Parathyroid adenoma (tissue), 2 donors: ENCODE results near the gene TBCEL.

Experiments used
- H2AFZ ChIP-seq: fragments of 300-600 bp; sonication (generic); one replicate; pipeline ENCODE4 v1.7.0; 2017; ENCODE audit warnings: antibody characterized with exemption, mild to moderate bottlenecking
- H3K27ac ChIP-seq: fragments of 300-600 bp; sonication (generic); one replicate; pipeline ENCODE4 v1.7.0; 2017
- H3K27me3 ChIP-seq: fragments of 300-600 bp; sonication (generic); one replicate; pipeline ENCODE4 v1.7.0; 2017; ENCODE audit warnings: low read length; ENCODE audit not compliant: control insufficient read depth, insufficient read depth
- H3K36me3 ChIP-seq: fragments of 300-600 bp; sonication (generic); one replicate; pipeline ENCODE4 v1.7.0; 2017; ENCODE audit warnings: low read length; ENCODE audit not compliant: control insufficient read depth, insufficient read depth
- H3K4me1 ChIP-seq: fragments of 300-600 bp; sonication (generic); one replicate; pipeline ENCODE4 v1.7.0; 2017; ENCODE audit warnings: control low read depth
- H3K4me2 ChIP-seq: fragments of 300-600 bp; sonication (generic); one replicate; pipeline ENCODE4 v1.7.0; 2017; ENCODE audit warnings: low read length
- H3K4me3 ChIP-seq: fragments of 300-600 bp; sonication (generic); one replicate; pipeline ENCODE4 v1.7.0; 2017; ENCODE audit warnings: low read depth, low read length
- H3K79me2 ChIP-seq: fragments of 300-600 bp; sonication (generic); one replicate; pipeline ENCODE4 v1.7.0; 2017; ENCODE audit warnings: control low read depth
- H3K9ac ChIP-seq: fragments of 300-600 bp; sonication (generic); one replicate; pipeline ENCODE4 v1.7.0; 2017; ENCODE audit warnings: mild to moderate bottlenecking
- H3K9me3 ChIP-seq: fragments of 300-600 bp; sonication (generic); one replicate; pipeline ENCODE4 v1.7.0; 2017; ENCODE audit warnings: low read length; ENCODE audit not compliant: control insufficient read depth
- TF ChIP-seq, protein P1 (sequence below): fragments of 300-600 bp; sonication (generic); IDR thresholded peaks from one replicate; pipeline ENCODE4 v1.7.0; 2017; ENCODE audit warnings: antibody characterized with exemption, mild to moderate bottlenecking
- donor health status: primary hyperparathyroidism.

The TBCEL gene

DNA sequence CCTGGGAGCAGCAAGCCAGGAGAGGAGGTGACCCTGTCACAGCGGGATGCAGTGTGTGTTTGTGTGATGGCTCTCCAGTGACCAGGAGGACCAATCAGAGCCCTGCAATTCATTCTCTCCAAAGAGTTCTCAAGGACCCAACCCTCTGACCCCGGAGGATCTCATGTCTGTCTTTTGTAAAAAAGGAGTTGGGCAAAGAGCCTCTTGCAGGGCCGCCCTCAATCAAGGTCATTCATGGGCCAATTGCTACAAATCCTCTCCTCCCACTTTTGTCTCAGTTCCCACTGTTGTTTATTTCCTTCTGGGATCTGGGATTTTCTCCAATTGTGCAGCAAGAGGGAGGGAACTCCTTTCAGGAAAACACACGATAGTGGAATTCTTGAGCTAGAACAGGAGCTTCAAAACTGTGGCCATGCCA, 81.2 kb downstream of the TBCEL start:
- Histone ChIP-seq H3K4me2 (no peak overlapping the region), H3K36me3 (no peaks in the 10 kb centered on the region), H3K9ac (no peak overlapping the region), H3K9me3 (no peaks in the 10 kb centered on the region), H2AFZ (no peak overlapping the region), H3K27ac (no peak overlapping the region), H3K27me3 (no peaks in the 10 kb centered on the region), H3K79me2 (no peaks in the 10 kb centered on the region), H3K4me1 (no peaks in the 10 kb centered on the region), H3K4me3 (no peak overlapping the region)
- TF ChIP-seq, protein P1, sequence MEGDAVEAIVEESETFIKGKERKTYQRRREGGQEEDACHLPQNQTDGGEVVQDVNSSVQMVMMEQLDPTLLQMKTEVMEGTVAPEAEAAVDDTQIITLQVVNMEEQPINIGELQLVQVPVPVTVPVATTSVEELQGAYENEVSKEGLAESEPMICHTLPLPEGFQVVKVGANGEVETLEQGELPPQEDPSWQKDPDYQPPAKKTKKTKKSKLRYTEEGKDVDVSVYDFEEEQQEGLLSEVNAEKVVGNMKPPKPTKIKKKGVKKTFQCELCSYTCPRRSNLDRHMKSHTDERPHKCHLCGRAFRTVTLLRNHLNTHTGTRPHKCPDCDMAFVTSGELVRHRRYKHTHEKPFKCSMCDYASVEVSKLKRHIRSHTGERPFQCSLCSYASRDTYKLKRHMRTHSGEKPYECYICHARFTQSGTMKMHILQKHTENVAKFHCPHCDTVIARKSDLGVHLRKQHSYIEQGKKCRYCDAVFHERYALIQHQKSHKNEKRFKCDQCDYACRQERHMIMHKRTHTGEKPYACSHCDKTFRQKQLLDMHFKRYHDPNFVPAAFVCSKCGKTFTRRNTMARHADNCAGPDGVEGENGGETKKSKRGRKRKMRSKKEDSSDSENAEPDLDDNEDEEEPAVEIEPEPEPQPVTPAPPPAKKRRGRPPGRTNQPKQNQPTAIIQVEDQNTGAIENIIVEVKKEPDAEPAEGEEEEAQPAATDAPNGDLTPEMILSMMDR, result no peak

- no peaks in the 10 kb centered on the region for H3K9me3 ChIP-seq
- no peak overlapping the region for H3K4me2 ChIP-seq
- H3K79me2 ChIP-seq, result no peaks in the 10 kb centered on the region
- TF ChIP-seq, protein P1, result no peak
- no peaks in the 10 kb centered on the region for H3K4me1 ChIP-seq
- no peak overlapping the region for H3K4me3 ChIP-seq
- no peak overlapping the region for H3K27ac ChIP-seq
- H3K27me3 ChIP-seq, result no peaks in the 10 kb centered on the region
- no peak overlapping the region for H2AFZ ChIP-seq
- no peak overlapping the region for H3K9ac ChIP-seq
- H3K36me3 ChIP-seq, result no peaks in the 10 kb centered on the region
These were observed 81.7 kb downstream of the TBCEL start for GRCh38 chr11:121105481-121106195.

- H3K36me3 ChIP-seq, result no peaks in the 10 kb centered on the region
- H3K9me3 ChIP-seq, result no peaks in the 10 kb centered on the region
- no peaks in the 10 kb centered on the region for H3K79me2 ChIP-seq
- no peaks in the 10 kb centered on the region for H3K27me3 ChIP-seq
- TF ChIP-seq, protein P1, result no peak
- H3K9ac ChIP-seq, result no peak overlapping the region
- H3K4me3 ChIP-seq, result no peak overlapping the region
- H3K4me1 ChIP-seq, result no peaks in the 10 kb centered on the region
- H3K4me2 ChIP-seq, result no peak overlapping the region
- no peak overlapping the region for H2AFZ ChIP-seq
- H3K27ac ChIP-seq, result no peak overlapping the region
These were observed 82.9 kb downstream of the TBCEL start for GRCh38 chr11:121106812-121107211.

- no peak overlapping the region for H3K4me3 ChIP-seq
- no peak overlapping the region for H3K27ac ChIP-seq
- no peaks in the 10 kb centered on the region for H3K9me3 ChIP-seq
- no peaks in the 10 kb centered on the region for H3K79me2 ChIP-seq
- no peak overlapping the region for H3K4me2 ChIP-seq
- H3K9ac ChIP-seq, result no peak overlapping the region
- H3K36me3 ChIP-seq, result no peaks in the 10 kb centered on the region
- no peaks in the 10 kb centered on the region for H3K27me3 ChIP-seq
- no peaks in the 10 kb centered on the region for H3K4me1 ChIP-seq
- TF ChIP-seq, protein P1, result no peak
- no peak overlapping the region for H2AFZ ChIP-seq
These were observed 84.5 kb downstream of the TBCEL start for GRCh38 chr11:121108413-121108812.

DNA sequence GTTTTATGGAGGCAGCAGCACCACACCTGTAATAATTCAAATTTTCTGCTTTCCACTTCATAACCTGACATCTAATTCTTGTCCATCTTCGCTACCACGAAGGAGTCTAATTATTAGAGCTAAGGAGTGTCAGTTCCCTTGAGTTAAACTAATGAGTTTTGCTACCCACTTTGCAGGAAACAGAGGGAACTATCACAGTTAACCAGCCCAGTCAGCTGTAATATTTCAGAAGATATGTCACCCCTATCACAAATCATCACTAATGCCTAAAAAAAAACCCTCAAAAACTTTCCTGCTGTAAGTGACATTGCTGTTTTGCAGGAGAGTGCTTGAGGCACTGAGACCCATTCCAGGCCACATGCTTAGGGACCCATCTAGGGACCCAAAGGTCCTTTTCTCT, 85.6 kb downstream of the TBCEL start:
- Histone ChIP-seq H3K36me3 (no peaks in the 10 kb centered on the region), H3K4me3 (no peak overlapping the region), H3K9me3 (no peaks in the 10 kb centered on the region), H3K4me2 (no peak overlapping the region), H3K79me2 (no peaks in the 10 kb centered on the region), H3K4me1 (no peaks in the 10 kb centered on the region), H3K27me3 (no peaks in the 10 kb centered on the region), H2AFZ (no peak overlapping the region), H3K9ac (no peak overlapping the region), H3K27ac (no peak overlapping the region)
- TF ChIP-seq, protein P1, result no peak
